T-helper 1 cell (primary cell): ENCODE data around the gene SULT1C3.
"Not testable (repeated sequence)": the region's sequence is repeated elsewhere in the genome, so short reads cannot be mapped to it uniquely, and the experiment has no call there.

ENCODE experiments used
- DNase-seq, 5 donors: peaks; one replicate each; pipeline ENCODE4 v3.0.0-alpha.2; 2012 to 2020

Gene SULT1C3

DNA sequence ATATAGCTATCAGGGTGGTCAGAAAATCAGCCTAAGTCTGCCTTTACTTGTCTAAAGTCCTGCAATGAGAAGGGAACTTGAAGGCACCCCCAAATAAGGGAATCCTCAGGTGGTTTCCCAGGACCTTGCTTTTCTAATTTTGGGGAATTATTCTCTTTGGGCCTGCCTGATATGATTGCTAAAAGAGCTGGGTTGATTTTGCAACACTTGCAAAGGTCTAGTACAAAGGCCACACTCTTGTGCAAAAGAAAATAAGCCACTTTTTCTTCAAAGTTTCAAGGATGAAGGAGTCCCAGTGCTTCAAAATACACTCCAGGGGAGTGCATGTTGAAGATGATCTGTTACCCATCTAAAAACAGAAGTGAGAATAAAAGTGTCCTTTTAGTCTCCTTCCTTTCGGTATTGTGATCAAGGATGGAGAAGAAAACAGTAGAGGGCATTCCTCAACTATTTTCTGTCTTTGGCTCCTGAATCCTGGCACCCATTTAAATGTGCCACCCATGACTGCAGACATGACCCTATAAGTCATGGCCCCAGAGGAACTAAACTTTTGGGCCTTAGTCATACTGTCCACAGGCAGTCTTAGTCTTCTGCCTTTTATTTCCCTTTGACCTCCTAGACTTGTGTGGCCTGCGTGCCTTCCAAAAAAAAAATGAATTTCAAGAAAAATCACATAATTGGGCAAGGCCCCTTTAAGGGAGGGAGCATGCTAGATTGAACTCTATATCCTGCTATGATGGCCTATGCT, 5.1 kb downstream of the SULT1C3 start:
- DNase-seq: no peak

- no peak for DNase-seq
Observed at GRCh38 chr2:108253106-108253505, 13.3 kb downstream of the SULT1C3 start.

DNA sequence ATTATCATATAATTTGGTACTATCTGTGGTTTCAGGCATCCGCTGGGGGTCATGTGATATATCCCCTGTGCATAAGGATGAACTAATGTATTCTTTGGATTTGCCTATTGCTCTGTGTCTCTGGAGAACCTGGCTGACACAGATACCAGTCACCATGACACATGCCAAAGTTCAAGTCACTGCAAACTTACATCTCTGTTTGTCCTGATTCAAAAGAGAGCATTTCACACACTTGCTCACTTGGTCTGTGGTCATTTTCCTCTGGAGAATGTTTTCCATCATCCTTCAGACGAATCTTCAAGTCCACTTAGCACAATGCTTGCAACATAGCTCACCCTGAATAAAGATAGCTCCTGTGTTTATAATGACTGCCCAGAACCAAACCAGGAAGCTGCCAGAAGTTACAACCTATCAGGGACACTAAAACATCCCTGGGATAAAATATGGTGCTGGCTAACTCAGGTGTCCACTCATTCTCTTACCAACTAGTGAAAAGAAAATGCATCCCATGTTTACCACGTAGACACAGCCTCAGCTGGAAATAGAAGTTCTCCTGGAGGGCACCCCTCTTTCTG, 18.1 kb downstream of the SULT1C3 start:
- no peak for DNase-seq

DNA sequence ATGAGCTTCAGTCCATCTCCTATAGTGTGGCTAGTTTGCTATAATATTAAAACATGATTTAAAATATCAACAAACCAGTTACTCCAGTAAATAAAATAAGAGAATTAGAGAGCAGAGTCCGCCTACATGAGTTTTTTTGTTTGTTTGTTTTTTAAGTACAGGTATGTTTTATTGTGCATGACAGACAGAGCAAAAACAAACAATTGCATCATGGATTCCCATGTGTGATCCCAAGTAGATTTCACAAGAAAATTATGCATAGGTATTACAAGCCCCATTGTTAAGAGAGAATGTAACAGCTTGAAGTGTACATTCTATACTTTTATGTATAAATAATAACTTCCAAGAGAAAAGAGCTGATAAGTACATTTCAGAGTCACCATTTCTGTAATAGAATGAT, 21.0 kb downstream of the SULT1C3 start:
- DNase-seq: no peak

GRCh38 chr2:108262036-108262435, 22.3 kb downstream of the SULT1C3 start:
- no peak for DNase-seq

DNA sequence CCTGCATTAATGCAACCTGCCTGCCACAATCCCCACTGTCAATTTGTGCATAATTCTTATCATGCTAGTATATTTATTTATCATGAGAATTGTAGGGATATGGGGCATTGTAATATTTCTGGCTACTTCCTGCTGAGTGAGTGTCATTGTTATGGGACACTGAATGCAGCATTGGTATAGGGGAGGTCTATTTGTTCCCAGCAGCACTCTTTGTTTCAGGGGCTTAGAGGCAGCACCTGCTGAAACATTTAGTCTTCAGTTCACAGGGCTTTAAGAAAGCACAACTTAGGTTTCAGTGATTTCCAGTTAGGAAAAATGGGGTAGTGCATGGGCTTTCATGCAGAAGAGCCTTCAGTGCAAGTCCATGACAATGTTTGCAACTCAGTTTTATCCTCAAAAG, 23.6 kb downstream of the SULT1C3 start:
- no peak for DNase-seq

DNA sequence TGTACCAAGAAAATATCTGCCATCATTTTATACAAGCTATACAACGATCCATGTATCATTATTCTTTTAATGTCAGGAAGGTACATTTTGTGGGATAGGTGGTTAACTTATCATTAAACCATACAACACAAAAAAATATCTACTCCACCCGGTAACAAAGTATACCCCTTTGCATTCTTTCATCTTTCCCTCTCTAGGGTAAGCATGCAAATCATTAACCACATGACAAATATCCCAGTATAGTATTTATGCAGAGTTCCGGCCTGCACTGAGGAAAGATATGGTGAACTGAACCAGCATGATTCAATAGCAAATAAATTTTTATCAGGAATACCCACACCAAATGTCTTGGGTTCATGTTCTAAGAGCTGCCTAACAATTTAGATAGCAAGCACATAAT, 26.4 kb downstream of the SULT1C3 start:
- DNase-seq: no peak

DNA sequence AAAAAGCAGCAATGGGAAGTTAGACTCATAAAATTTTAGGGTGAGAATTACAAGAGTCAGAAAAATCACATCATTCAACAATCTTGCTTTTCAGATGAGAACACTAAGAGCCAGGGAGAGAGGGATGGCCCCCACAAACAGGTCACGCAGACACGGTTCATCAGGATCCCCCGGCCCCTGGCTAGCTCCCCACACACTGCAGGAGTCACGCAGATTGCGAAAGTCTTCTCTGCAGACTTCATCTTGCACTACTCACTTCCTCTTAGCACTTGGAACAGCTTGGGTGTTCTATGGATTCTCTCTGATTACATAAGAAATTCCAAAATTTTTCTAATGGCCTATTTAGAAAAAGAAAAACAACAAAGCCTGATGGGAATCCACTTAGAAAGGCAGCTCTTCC, 27.3 kb downstream of the SULT1C3 start:
- DNase-seq: no peak

GRCh38 chr2:108268001-108268400, 28.2 kb downstream of the SULT1C3 start:
- DNase-seq: no peak

DNA sequence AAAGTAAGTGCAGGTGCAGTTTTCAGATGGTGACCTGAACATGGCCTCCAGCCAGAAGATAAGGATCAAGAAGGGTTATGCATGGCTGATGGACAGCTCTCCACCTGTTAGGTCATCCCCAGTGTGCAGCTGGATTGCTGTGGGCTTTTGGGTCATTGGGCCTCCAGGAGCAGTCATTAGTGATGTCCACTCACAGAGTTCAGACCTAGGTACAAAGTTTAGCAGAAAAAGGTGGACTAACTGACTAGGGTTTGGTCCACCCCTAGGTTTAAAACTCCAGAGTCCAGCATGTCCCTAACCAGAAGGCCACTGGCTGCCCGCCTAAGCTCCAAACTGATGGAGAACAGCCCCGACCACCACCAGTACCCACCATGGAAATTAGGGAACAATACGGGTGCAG, 30.6 kb downstream of the SULT1C3 start:
- no peak for DNase-seq

DNA sequence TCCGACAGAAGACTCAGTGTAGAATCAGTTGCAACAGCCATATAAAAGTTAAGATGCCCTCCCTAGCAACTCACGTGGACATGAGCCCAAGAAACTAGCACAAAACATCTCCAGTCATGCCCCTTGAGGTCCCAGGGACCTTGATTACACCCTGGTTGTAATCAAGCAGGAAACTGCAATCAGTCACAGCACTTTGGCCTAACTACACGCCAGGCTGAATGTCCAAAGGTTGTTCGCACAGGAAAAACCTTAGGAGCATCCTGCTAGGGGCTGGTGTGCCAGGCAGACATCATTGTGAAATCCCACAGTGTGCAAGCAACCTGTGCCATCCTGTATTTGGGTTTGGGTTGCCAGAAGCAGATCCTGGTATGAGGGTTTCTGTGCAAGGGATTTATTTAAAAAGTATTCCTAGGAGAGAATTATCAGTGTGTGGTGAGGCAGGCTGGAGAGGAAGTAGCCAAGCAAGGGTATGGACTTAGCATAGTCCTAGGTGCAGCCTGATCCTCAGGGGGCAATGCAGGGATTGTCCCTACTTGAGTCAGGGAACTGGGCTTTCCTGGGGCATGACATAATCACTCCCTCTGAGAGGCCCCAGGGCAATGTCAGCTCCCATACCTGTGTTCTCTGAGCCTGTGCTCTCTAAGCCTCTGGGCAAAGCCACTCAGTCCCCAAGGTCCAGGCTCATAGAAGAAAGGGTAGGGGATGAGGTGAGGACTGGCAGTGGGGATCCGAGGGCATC, 31.2 kb downstream of the SULT1C3 start:
- no peak for DNase-seq

GRCh38 chr2:108271691-108272253, 32.0 kb downstream of the SULT1C3 start:
- DNase-seq: no peak

GRCh38 chr2:108278631-108279030, 38.9 kb downstream of the SULT1C3 start:
- DNase-seq: no peak

GRCh38 chr2:108279468-108279867, 39.7 kb downstream of the SULT1C3 start:
- no peak for DNase-seq

- no peak for DNase-seq
Observed at GRCh38 chr2:108280466-108280865, 40.7 kb downstream of the SULT1C3 start.

DNA sequence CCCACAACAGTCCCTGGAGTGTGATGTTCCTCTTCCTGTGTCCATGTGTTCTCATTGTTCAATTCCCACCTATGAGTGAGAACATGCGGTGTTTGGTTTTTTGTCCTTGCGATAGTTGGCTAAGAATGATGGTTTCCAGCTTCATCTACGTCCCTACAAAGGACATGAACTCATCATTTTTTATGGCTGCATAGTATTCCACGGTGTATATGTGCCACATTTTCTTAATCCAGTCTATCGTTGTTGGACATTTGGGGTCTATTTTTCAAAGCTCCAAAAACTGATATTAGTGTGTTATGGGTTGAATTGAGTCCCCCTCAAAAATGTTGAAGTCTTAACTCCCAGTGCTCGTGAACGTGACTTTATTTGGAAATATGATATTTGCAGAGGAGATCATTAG, 44.8 kb downstream of the SULT1C3 start:
- not testable (repeated sequence) for DNase-seq

GRCh38 chr2:108285616-108286015, 45.8 kb downstream of the SULT1C3 start:
- no peak for DNase-seq

GRCh38 chr2:108287169-108287568, 47.4 kb downstream of the SULT1C3 start:
- no peak for DNase-seq

GRCh38 chr2:108288534-108289106, 48.9 kb downstream of the SULT1C3 start, which contains the start of gene SULT1C2:
SULT1C2 (plus strand) TSS chr2:108288895; CDS start chr2:108293668, 4,773 bp downstream.
- DNase-seq: no peak

DNA sequence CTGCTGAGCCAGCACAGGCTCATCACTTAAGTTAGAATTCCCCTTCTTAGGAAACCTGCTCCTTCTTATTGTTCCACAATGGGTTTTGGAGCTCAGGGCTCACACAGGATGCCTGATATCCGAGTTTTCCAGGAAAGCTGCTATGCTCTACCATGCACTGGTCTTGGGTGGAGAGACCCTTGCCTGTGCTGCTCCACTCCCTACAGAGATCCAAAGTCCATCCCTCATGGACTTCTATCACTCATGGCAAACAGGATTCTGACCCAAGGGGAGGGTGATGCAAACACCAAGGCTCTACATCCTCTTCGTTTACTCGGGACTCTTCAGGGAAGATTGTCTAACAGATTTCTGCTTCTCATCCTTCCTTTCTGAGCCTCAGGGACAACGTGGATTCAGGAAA, 54.1 kb downstream of the SULT1C3 start:
- no peak for DNase-seq

DNA sequence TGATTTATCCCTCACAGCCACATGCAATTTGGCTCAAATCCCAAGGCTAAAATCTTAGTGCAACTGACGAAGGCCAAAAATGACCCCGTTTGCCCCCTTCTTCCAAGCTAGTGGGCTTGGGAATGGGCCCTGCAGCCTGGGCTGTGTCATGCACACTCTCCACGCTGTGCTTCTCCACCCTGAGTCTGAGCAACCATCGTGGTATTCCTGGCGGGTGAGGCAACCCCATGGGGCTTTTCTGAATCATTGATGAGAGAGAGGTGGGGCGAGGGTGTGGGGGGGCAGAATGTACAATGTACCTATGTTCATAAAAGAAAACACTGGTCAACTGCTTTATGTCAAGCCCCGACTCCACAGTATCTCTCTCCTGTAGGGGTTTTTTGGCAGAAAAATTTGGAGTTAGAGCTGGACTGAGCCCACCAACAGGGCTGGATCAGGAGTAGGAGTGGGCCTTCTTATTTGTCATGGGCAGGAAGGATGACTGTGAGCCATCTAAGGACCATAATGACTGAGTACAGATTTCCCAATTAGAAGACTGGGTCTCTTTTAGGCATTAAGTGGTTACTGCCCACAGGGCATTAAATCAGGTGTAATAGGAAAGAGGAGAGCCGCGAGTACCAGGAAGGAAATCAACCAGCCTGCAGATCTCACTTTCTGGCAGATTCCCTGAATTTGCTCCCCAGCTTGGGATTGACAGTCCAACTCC, 57.8 kb downstream of the SULT1C3 start:
- no peak for DNase-seq

GRCh38 chr2:108301558-108301957, 61.8 kb downstream of the SULT1C3 start:
- no peak for DNase-seq

DNA sequence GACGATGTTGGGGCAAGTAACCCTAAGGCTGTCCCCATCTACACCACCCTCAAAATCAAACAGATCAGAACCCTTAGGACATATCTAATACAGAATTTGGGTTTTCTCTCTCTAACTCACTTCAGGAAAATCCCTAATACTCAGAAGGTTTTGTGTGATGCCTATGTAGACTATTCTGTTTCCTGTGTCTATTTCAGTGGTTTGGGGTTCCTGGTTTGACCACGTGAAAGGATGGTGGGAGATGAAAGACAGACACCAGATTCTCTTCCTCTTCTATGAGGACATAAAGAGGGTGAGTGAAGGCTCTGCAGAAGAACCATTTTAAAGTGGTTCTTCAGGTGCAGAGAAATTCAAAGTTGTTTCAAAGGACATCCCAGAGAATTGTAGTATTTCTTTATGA, 65.2 kb downstream of the SULT1C3 start:
- no peak for DNase-seq
